GM18507 (cell line): ENCODE data around the gene SOX1.

Source experiments
- DNase-seq: peaks from one replicate; pipeline ENCODE4 v3.0.0; 2011; ENCODE audit warnings: low read depth; ENCODE audit not compliant: insufficient read length; ENCODE audit errors: extremely low spot score
- FAIRE-seq: peaks from 2 replicates; lab custom pipeline; 2011; peaks lifted over from hg19 to GRCh38; lab: Jason Lieb, UNC

Gene SOX1

GRCh38 chr13:112069845-112070251 lies 2.9 kb downstream of the SOX1 start:
- DNase-seq (no peak), FAIRE-seq (no peak)

- DNase-seq (no peak), FAIRE-seq (no peak)
Measured at GRCh38 chr13:112071102-112071722, 4.3 kb downstream of the SOX1 start.

GRCh38 chr13:112071723-112072533 lies 5.0 kb downstream of the SOX1 start:
- FAIRE-seq = no peak
- no peak for DNase-seq

DNA sequence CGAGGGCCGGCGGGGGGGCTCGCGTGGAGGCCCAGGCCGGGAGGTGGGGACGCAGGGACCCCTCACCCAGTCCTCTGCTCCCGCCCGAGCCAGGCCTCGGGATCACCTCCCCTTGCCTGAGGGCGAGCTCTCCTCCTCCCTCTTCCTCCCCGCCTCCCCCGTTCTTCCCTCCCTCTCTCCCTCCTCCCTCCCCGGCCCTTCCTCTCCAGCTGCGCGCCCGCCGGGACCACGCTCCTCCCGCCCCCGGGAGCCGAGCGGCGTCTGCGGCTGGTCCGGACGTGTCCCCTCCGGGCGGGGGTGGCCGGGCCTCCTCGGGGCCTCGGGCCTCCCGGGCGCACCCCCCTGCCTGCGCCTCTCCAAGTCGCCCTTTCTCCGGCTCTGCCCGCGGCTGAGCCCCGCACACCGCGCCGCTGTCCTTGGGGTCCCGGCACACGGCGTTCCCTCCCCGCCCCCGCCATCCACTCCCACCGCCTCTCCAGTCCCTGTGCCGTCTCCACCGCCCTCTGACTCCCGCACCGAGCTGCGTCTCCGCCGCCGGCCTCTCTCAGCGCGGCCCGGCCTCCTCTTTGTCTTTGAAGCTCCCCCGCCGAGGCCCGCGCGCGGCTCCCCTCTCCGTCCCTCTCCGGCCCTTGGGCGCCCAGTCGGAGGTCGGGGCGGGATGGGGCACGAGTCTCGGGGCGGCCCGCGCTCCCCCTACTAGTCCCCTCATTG lies 5.7 kb downstream of the SOX1 start:
- no peak for DNase-seq
- no peak for FAIRE-seq

GRCh38 chr13:112073245-112074138 lies 6.5 kb downstream of the SOX1 start:
- DNase-seq = no peak
- FAIRE-seq = no peak

- no peak for FAIRE-seq
Measured at GRCh38 chr13:112074139-112074865, 7.4 kb downstream of the SOX1 start.

GRCh38 chr13:112077729-112078128 lies 10.8 kb downstream of the SOX1 start:
- FAIRE-seq (no peak), DNase-seq (no peak)

More at GRCh38 chr13:112074139-112074865, 7.4 kb downstream of the SOX1 start:
- no peak for DNase-seq

- DNase-seq (no peak), FAIRE-seq (no peak)
Measured at GRCh38 chr13:112078216-112078615, 11.3 kb downstream of the SOX1 start.

GRCh38 chr13:112078879-112079531 lies 12.1 kb downstream of the SOX1 start:
- FAIRE-seq (no peak), DNase-seq (no peak)

GRCh38 chr13:112079696-112080095 lies 12.7 kb downstream of the SOX1 start:
- no peak for FAIRE-seq

GRCh38 chr13:112083971-112084370 lies 17.0 kb downstream of the SOX1 start:
- no peak for FAIRE-seq
- no peak for DNase-seq

More at GRCh38 chr13:112079696-112080095, 12.7 kb downstream of the SOX1 start:
- DNase-seq = no peak

GRCh38 chr13:112092453-112092852 lies 25.5 kb downstream of the SOX1 start:
- no peak for DNase-seq
- no peak for FAIRE-seq

DNA sequence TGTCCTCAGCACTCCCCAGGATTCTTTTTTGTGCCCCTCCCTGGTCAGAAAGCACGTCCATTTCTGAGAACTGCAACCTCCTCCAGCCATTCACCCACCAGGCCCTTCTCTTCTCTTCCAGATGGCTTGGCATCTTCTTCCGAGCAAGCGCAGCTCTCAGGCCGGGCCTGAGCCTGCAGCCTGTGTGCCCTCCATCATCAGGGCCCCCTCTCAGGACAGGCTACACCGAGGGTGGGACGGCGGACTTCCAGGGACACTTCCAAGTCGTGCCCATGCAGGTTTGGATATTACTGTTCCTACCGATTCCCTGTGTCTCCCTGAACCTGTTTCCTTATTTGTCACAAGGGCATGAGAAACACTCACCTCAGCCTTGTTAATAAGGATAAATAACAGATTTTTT lies 28.4 kb downstream of the SOX1 start:
- DNase-seq = no peak
- FAIRE-seq = no peak

- FAIRE-seq (no peak), DNase-seq (no peak)
Measured at GRCh38 chr13:112096959-112097358, 30.0 kb downstream of the SOX1 start.

DNA sequence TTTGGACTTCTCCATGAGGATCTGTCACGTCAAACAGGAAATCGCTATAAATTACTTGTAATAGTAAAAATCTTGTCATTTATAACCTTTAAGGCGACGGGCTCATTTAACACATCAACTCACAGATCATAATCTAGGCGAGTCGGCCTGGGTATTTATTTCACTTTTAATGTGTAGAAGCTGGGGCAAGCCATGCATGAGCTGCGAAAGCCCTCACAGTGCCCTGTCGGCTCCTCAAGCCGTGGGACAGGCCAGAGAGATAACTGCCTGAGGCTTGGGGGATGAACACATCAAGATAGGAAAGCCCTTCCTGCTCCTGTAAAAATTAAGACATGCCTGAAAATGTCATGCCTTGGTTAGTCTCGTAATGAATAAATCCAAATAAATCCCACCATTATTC lies 30.8 kb downstream of the SOX1 start:
- FAIRE-seq (no peak), DNase-seq (no peak)

- DNase-seq (no peak), FAIRE-seq (no peak)
Measured at GRCh38 chr13:112098699-112099098, 31.8 kb downstream of the SOX1 start.

GRCh38 chr13:112101360-112101930 lies 34.5 kb downstream of the SOX1 start:
- DNase-seq (no peak), FAIRE-seq (no peak)

GRCh38 chr13:112102243-112102642 lies 35.3 kb downstream of the SOX1 start:
- DNase-seq (no peak), FAIRE-seq (no peak)
